HG02870 (cell line): ENCODE data around the gene MPP2.
"Not testable (repeated sequence)": the region's sequence is repeated elsewhere in the genome, so short reads cannot be mapped to it uniquely, and the experiment has no call there.

Experiments
- ATAC-seq: cut with Tn5 transposase; IDR thresholded peaks from one replicate; pipeline ENCODE4 v1.9.1; 2021; ENCODE audit warnings: mild to moderate bottlenecking, moderate library complexity; ENCODE audit not compliant: unreplicated experiment

MPP2 gene

GRCh38 chr17:43931062-43931571, 23.8 kb upstream of the MPP2 start:
- ATAC-seq = no peak

- no peak for ATAC-seq
Measured at GRCh38 chr17:43928609-43929008, 21.3 kb upstream of the MPP2 start.

GRCh38 chr17:43927929-43928328, 20.6 kb upstream of the MPP2 start:
- ATAC-seq = not testable (repeated sequence)

GRCh38 chr17:43927060-43927864, 19.9 kb upstream of the MPP2 start:
- ATAC-seq = no peak

GRCh38 chr17:43924558-43924957, 17.2 kb upstream of the MPP2 start:
- no peak for ATAC-seq

- no peak for ATAC-seq
Measured at GRCh38 chr17:43920500-43921095, 13.3 kb upstream of the MPP2 start.

GRCh38 chr17:43918026-43918389, 10.7 kb upstream of the MPP2 start:
- ATAC-seq = no peak

GRCh38 chr17:43917348-43918025, 10.2 kb upstream of the MPP2 start:
- ATAC-seq = no peak

GRCh38 chr17:43917016-43917347, 9.6 kb upstream of the MPP2 start:
- ATAC-seq = no peak

- ATAC-seq = no peak
Measured at GRCh38 chr17:43916385-43916784, 9.0 kb upstream of the MPP2 start.

- no peak for ATAC-seq
Measured at GRCh38 chr17:43915559-43915958, 8.2 kb upstream of the MPP2 start.

GRCh38 chr17:43914451-43914850, 7.1 kb upstream of the MPP2 start:
- ATAC-seq = no peak

- ATAC-seq = no peak
Measured at GRCh38 chr17:43913584-43913983, 6.2 kb upstream of the MPP2 start.

GRCh38 chr17:43912635-43913304, 5.4 kb upstream of the MPP2 start:
- no peak for ATAC-seq

GRCh38 chr17:43911904-43912303, 4.6 kb upstream of the MPP2 start:
- no peak for ATAC-seq

GRCh38 chr17:43909537-43910231, 2.3 kb upstream of the MPP2 start:
- ATAC-seq = no peak

- ATAC-seq = no peak
Measured at GRCh38 chr17:43907998-43908721, 824 bp upstream of the MPP2 start.

- ATAC-seq = no peak
Measured at GRCh38 chr17:43906951-43907424, 348 bp downstream of the MPP2 start.

- no peak for ATAC-seq
Measured at GRCh38 chr17:43905985-43906852, 1.1 kb downstream of the MPP2 start.
